Natural killer cell treated with Interleukin-12 subunit alpha and Interleukin-12 subunit beta and Interleukin-15 and Interleukin-18, amount 100 ng/mL, for 72 hours (primary cell): ENCODE data around the gene OPTN. TPM values are rescaled to one million over a fixed set of nuclear protein-coding genes. Genes with fewer than 3 reads are reported as not detected.

ENCODE experiments used
- ATAC-seq, 2 donors: fragments of 150-1000 bp; cut with Tn5 transposase in 1 of 2; sonication (Bioruptor Pico), chemical (Tn5 transposase) in 1 of 2; 2 replicates each; pipeline ENCODE4 v1.10.0; 2021
- DNase-seq: peaks from one replicate; pipeline ENCODE4 v3.0.0; 2022; ENCODE audit warnings: low spot score
- H3K27ac Mint-ChIP-seq, 2 donors: 1 replicate in 1 of 2; 2 replicates in 1 of 2; pipeline ENCODE4 v1.8.0; 2022; ENCODE audit warnings: mixed read lengths in 2 of 2, mild to moderate bottlenecking in 1 of 2, moderate library complexity in 1 of 2
- H3K27me3 Mint-ChIP-seq, 2 donors: 1 replicate in 1 of 2; 2 replicates in 1 of 2; pipeline ENCODE4 v1.8.0; 2022; ENCODE audit warnings: mixed read lengths in 2 of 2
- H3K36me3 Mint-ChIP-seq: one replicate; pipeline ENCODE4 v1.8.0; 2022; ENCODE audit warnings: mixed read lengths
- H3K4me1 Mint-ChIP-seq, 2 donors: 1 replicate in 1 of 2; 2 replicates in 1 of 2; pipeline ENCODE4 v1.8.0; 2022; ENCODE audit warnings: low read depth in 2 of 2, mixed read lengths in 2 of 2, mild to moderate bottlenecking in 1 of 2
- H3K4me3 Mint-ChIP-seq: one replicate; pipeline ENCODE4 v1.8.0; 2022; ENCODE audit warnings: mixed read lengths
- H3K9me3 Mint-ChIP-seq: 2 replicates; pipeline ENCODE4 v1.8.0; 2022; ENCODE audit warnings: mixed read lengths
- total RNA-seq, 2 donors: library from RNA; stranded (reverse); gene quantifications; one replicate each; pipeline ENCODE4 v1.2.3, GENCODE V29; 2022

OPTN gene
- total RNA-seq, 2 donors from 2014 or later = 56.1 to 89.6 TPM

- Mint-ChIP-seq H3K27me3 (peaks cover 0 to 3% of the 10 kb centered on the region in 2 donors), H3K36me3 (no peaks in the 10 kb centered on the region), H3K4me3 (no peak overlapping the region), H3K9me3 (no peaks in the 10 kb centered on the region), H3K27ac (no peak overlapping the region), H3K4me1 (peaks cover 7 to 10% of the 10 kb centered on the region in 2 donors)
- ATAC-seq (no peak), DNase-seq (no peak)
These were observed 4.0 kb upstream of the OPTN start for GRCh38 chr10:13095929-13096328.

- Mint-ChIP-seq H3K27ac (peak overlapping the region; percentile 81 to 83), H3K36me3 (no peaks in the 10 kb centered on the region), H3K4me1 (peaks cover 28 to 31% of the 10 kb centered on the region in 2 donors), H3K27me3 (no peaks in the 10 kb centered on the region), H3K9me3 (no peaks in the 10 kb centered on the region), H3K4me3 (peak overlapping the region; percentile 88)
- ATAC-seq (peak; percentile 44 to 57), DNase-seq (no peak)
These were observed 758 bp upstream of the OPTN start for GRCh38 chr10:13099144-13099665.

- Mint-ChIP-seq H3K27ac (peak overlapping the region; percentile 77 to 90), H3K27me3 (no peaks in the 10 kb centered on the region), H3K4me3 (peak overlapping the region; percentile 88), H3K9me3 (no peaks in the 10 kb centered on the region), H3K36me3 (no peaks in the 10 kb centered on the region), H3K4me1 (peaks cover 38 to 42% of the 10 kb centered on the region in 2 donors)
- peak; percentile 54 to 59 for ATAC-seq
- DNase-seq = no peak
These were observed 659 bp downstream of the OPTN start for GRCh38 chr10:13100349-13101294.

GRCh38 chr10:13102002-13102794 lies 2.2 kb downstream of the OPTN start:
- Mint-ChIP-seq H3K27ac (peak overlapping the region; percentile 77 to 90), H3K36me3 (no peaks in the 10 kb centered on the region), H3K4me3 (peak overlapping the region; percentile 88), H3K4me1 (peaks cover 49 to 54% of the 10 kb centered on the region in 2 donors), H3K9me3 (no peaks in the 10 kb centered on the region), H3K27me3 (no peaks in the 10 kb centered on the region)
- no peak for DNase-seq
- ATAC-seq = peak; percentile 14 to 20

GRCh38 chr10:13103554-13103953 lies 3.6 kb downstream of the OPTN start:
- Mint-ChIP-seq H3K27ac (no peak overlapping the region), H3K4me3 (no peak overlapping the region), H3K27me3 (no peaks in the 10 kb centered on the region), H3K9me3 (no peaks in the 10 kb centered on the region), H3K36me3 (no peaks in the 10 kb centered on the region), H3K4me1 (peaks cover 60 to 65% of the 10 kb centered on the region in 2 donors)
- DNase-seq (no peak), ATAC-seq (no peak)

- DNase-seq (no peak), ATAC-seq (no peak)
- no peaks in the 10 kb centered on the region for H3K27me3 Mint-ChIP-seq
- H3K4me3 Mint-ChIP-seq = no peak overlapping the region
- H3K9me3 Mint-ChIP-seq = no peaks in the 10 kb centered on the region
- H3K36me3 Mint-ChIP-seq = no peaks in the 10 kb centered on the region
- H3K27ac Mint-ChIP-seq = peak overlapping the region; percentile 79 to 87
- peaks cover 61 to 63% of the 10 kb centered on the region in 2 donors for H3K4me1 Mint-ChIP-seq
These were observed 4.7 kb downstream of the OPTN start for GRCh38 chr10:13104697-13105096.

- Mint-ChIP-seq H3K27me3 (no peaks in the 10 kb centered on the region), H3K4me1 (peaks cover 63 to 66% of the 10 kb centered on the region in 2 donors), H3K9me3 (no peaks in the 10 kb centered on the region), H3K36me3 (peaks cover 4% of the 10 kb centered on the region), H3K27ac (peak overlapping the region; percentile 79 to 87), H3K4me3 (peak overlapping the region; percentile 42)
- no peak for ATAC-seq
- DNase-seq = no peak
These were observed 5.2 kb downstream of the OPTN start for GRCh38 chr10:13105184-13105583.

GRCh38 chr10:13106387-13107045 lies 6.6 kb downstream of the OPTN start:
- Mint-ChIP-seq H3K9me3 (no peaks in the 10 kb centered on the region), H3K4me1 (peaks cover 60 to 63% of the 10 kb centered on the region in 2 donors), H3K4me3 (peak overlapping the region; percentile 36), H3K27me3 (no peaks in the 10 kb centered on the region), H3K36me3 (peaks cover 7% of the 10 kb centered on the region), H3K27ac (peak overlapping the region; percentile 79 to 87)
- DNase-seq (no peak), ATAC-seq (no peak)

- ATAC-seq (no peak), DNase-seq (no peak)
- Mint-ChIP-seq H3K4me1 (peaks cover 32 to 35% of the 10 kb centered on the region in 2 donors), H3K9me3 (no peaks in the 10 kb centered on the region), H3K36me3 (peaks cover 13% of the 10 kb centered on the region), H3K27ac (peak overlapping the region; percentile 4 to 9), H3K4me3 (no peak overlapping the region), H3K27me3 (no peaks in the 10 kb centered on the region)
These were observed 10.9 kb downstream of the OPTN start for GRCh38 chr10:13110908-13111307.

- Mint-ChIP-seq H3K27ac (no peak overlapping the region), H3K27me3 (no peaks in the 10 kb centered on the region), H3K36me3 (peaks cover 23% of the 10 kb centered on the region), H3K4me3 (no peak overlapping the region), H3K9me3 (no peaks in the 10 kb centered on the region), H3K4me1 (peaks cover 33 to 36% of the 10 kb centered on the region in 2 donors)
- DNase-seq (no peak), ATAC-seq (no peak)
These were observed 13.6 kb downstream of the OPTN start for GRCh38 chr10:13113544-13113943.

GRCh38 chr10:13115832-13116803 lies 16.2 kb downstream of the OPTN start:
- H3K9me3 Mint-ChIP-seq = no peaks in the 10 kb centered on the region
- peaks cover 33 to 41% of the 10 kb centered on the region in 2 donors for H3K4me1 Mint-ChIP-seq
- H3K27ac Mint-ChIP-seq = peak overlapping the region; percentile 67 to 80
- ATAC-seq = peak; percentile 75 to 80
- peaks cover 32% of the 10 kb centered on the region for H3K36me3 Mint-ChIP-seq
- peak overlapping the region; percentile 80 for H3K4me3 Mint-ChIP-seq
- DNase-seq = no peak
- no peaks in the 10 kb centered on the region for H3K27me3 Mint-ChIP-seq
